ENCODE measurements around the gene RAPGEF5.

Gene RAPGEF5

DNA sequence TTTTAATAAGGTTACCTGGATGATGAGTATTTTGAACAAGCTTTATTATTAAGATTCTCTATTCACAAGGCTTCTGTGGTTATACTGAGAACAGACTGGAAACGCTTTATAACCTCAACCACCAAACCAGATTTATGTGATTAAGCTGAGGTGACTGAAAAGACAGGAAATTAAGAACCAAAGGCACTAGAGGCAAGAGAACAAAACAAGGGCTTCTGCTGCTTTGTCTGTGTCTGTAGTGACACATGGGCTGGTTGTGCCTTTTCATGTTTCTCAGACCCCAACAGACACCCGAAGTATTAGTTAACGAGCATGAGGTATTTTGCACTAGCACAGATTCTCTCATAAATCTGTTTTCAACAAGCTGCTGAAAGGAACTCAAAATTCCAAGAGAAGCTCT lies 64.4 kb downstream of the RAPGEF5 start:
- Histone ChIP-seq H3K4me3 (ENCODE audit: low read length) (no peak overlapping the region), H3K27ac (ENCODE audit: low read length) (no peak overlapping the region), H3K36me3 (ENCODE audit: control insufficient read depth, insufficient read depth, low read length) (no peaks in the 10 kb centered on the region; the same call in 1 of the 2 replicates), H3K9me3 (ENCODE audit: control insufficient read depth, insufficient read depth, low read length) (no peaks in the 10 kb centered on the region), H3K4me1 (ENCODE audit: control insufficient read depth, insufficient read depth, low read length) (no peaks in the 10 kb centered on the region), H3K27me3 (ENCODE audit: control insufficient read depth, insufficient read depth, low read length) (no peaks in the 10 kb centered on the region)
- no CpG with 5 or more reads among the region's 3 CpGs for WGBS (ENCODE audit: insufficient coverage, insufficient read length)
- no peak for DNase-seq (ENCODE audit: low read depth, low spot score)

DNA sequence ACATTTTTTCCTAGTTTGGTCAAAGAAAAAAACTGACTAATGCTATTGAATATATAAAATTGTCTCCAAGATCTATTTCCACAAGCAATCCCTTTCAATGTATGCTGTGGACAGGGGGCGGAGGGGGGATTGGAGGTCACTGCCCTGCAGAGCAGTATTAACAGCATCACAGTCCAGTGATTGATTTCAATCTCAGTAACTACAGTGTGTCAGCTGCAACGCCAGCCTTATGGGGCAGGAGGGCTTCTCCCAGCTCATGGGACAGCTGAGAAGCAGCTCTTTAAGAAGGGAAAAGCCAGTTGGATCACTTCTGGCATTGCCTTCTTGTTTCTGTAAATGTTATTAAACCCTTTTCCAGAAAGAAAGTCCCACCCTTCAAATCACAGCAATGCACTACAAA lies 65.0 kb downstream of the RAPGEF5 start:
- H3K4me3 ChIP-seq (ENCODE audit: low read length) = no peak overlapping the region
- WGBS (ENCODE audit: insufficient coverage, insufficient read length) = no CpG with 5 or more reads among the region's 2 CpGs
- DNase-seq (ENCODE audit: low read depth, low spot score) = no peak
- no peaks in the 10 kb centered on the region; the same call in 1 of the 2 replicates for H3K36me3 ChIP-seq (ENCODE audit: control insufficient read depth, insufficient read depth, low read length)
- H3K27me3 ChIP-seq (ENCODE audit: control insufficient read depth, insufficient read depth, low read length) = no peaks in the 10 kb centered on the region
- no peak overlapping the region for H3K27ac ChIP-seq (ENCODE audit: low read length)
- H3K9me3 ChIP-seq (ENCODE audit: control insufficient read depth, insufficient read depth, low read length) = no peaks in the 10 kb centered on the region
- no peaks in the 10 kb centered on the region for H3K4me1 ChIP-seq (ENCODE audit: control insufficient read depth, insufficient read depth, low read length)

DNA sequence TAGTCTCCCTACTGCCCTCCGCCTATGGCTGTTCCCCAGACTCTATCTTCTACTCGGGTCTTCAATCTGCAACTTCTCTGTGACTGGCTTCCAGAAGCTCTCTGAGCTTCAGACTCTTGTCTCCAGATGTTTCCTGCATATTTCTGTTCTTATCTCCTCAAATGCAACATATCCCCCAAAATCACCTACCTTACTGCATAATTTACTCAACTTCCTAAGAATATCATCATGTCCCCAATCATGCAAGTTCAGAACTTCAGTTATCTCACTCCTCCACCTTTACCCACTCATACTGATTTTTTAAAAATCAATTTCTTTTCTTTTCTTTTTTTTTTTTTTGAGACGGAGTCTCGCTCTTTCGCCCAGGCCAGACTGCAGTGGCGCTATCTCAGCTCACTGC lies 68.8 kb downstream of the RAPGEF5 start:
- Histone ChIP-seq H3K4me3 (ENCODE audit: low read length) (no peak overlapping the region), H3K4me1 (ENCODE audit: control insufficient read depth, insufficient read depth, low read length) (no peaks in the 10 kb centered on the region), H3K36me3 (ENCODE audit: control insufficient read depth, insufficient read depth, low read length) (no peaks in the 10 kb centered on the region; the same call in 1 of the 2 replicates), H3K27me3 (ENCODE audit: control insufficient read depth, insufficient read depth, low read length) (no peaks in the 10 kb centered on the region), H3K27ac (ENCODE audit: low read length) (no peak overlapping the region), H3K9me3 (ENCODE audit: control insufficient read depth, insufficient read depth, low read length) (no peaks in the 10 kb centered on the region)
- no peak for DNase-seq (ENCODE audit: low read depth, low spot score)
- WGBS (ENCODE audit: insufficient coverage, insufficient read length) = no CpG with 5 or more reads among the region's 6 CpGs

DNA sequence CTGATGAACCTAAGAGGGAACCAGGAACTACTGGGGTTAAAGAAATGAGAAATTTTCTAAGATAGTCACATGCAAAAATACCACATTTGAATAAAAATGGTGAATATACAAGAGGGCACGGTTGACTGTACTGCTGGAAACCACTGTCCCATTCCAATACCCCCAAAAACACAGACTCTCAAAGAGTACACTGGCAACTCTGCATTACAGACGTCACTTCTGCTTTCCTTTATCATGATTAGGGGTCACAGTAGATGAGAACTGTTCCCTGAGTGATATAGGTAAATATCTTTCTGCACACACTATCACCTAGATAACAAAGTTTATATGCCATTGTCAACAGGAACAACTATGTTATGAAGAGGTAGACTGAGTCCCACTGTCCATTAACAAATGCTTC lies 69.5 kb downstream of the RAPGEF5 start:
- Histone ChIP-seq H3K27ac (ENCODE audit: low read length) (no peak overlapping the region), H3K36me3 (ENCODE audit: control insufficient read depth, insufficient read depth, low read length) (no peaks in the 10 kb centered on the region; the same call in 1 of the 2 replicates), H3K4me1 (ENCODE audit: control insufficient read depth, insufficient read depth, low read length) (no peaks in the 10 kb centered on the region), H3K4me3 (ENCODE audit: low read length) (no peak overlapping the region), H3K27me3 (ENCODE audit: control insufficient read depth, insufficient read depth, low read length) (no peaks in the 10 kb centered on the region), H3K9me3 (ENCODE audit: control insufficient read depth, insufficient read depth, low read length) (no peaks in the 10 kb centered on the region)
- no peak for DNase-seq (ENCODE audit: low read depth, low spot score)
- no CpG with 5 or more reads among the region's 2 CpGs for WGBS (ENCODE audit: insufficient coverage, insufficient read length)

DNA sequence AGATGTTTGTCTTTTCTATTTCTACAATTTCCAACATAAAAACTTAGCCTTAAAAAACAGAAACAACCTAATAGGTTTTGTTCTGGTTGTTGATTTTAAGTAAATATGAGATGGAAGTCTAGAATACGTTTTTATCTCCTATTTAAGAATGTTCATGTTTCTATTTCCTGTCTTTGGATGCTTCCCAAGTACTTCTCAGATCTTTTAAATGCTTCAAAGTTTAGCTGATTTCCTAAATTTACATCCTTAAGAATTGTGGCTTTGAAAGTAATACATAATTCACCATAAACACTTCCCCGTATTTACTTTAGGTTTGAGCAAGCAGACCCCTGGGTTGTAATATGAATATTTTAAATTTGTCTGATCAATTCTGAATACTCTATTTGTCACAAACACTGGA lies 70.5 kb downstream of the RAPGEF5 start:
- no CpG with 5 or more reads among the region's 2 CpGs for WGBS (ENCODE audit: insufficient coverage, insufficient read length)
- H3K27me3 ChIP-seq (ENCODE audit: control insufficient read depth, insufficient read depth, low read length) = no peaks in the 10 kb centered on the region
- H3K4me1 ChIP-seq (ENCODE audit: control insufficient read depth, insufficient read depth, low read length) = no peaks in the 10 kb centered on the region
- no peaks in the 10 kb centered on the region; the same call in 1 of the 2 replicates for H3K36me3 ChIP-seq (ENCODE audit: control insufficient read depth, insufficient read depth, low read length)
- no peak overlapping the region for H3K4me3 ChIP-seq (ENCODE audit: low read length)
- no peak overlapping the region for H3K27ac ChIP-seq (ENCODE audit: low read length)
- no peak for DNase-seq (ENCODE audit: low read depth, low spot score)
- no peaks in the 10 kb centered on the region for H3K9me3 ChIP-seq (ENCODE audit: control insufficient read depth, insufficient read depth, low read length)

DNA sequence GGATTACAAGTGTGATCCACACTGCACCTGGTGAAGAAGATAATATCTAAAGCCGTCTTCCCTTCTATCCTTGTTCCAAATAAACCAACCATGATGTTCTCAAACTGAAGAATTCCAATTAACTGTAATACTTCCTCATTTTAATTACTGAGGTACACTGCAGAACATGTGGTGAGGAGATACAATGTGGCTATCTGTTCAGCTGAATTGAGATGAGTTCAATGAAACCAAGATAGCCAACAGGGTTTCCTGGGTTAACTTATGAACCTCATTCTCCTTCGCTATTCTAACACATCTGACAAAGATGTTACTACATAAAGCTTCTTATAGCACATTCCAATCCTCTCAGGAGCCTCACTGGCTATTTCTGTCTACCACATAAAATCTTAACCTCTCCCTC lies 75.5 kb downstream of the RAPGEF5 start:
- WGBS (ENCODE audit: insufficient coverage, insufficient read length) = no CpG with 5 or more reads among the region's 2 CpGs
- no peak overlapping the region for H3K27ac ChIP-seq (ENCODE audit: low read length)
- no peaks in the 10 kb centered on the region for H3K4me1 ChIP-seq (ENCODE audit: control insufficient read depth, insufficient read depth, low read length)
- H3K4me3 ChIP-seq (ENCODE audit: low read length) = no peak overlapping the region
- DNase-seq (ENCODE audit: low read depth, low spot score) = no peak
- no peaks in the 10 kb centered on the region for H3K27me3 ChIP-seq (ENCODE audit: control insufficient read depth, insufficient read depth, low read length)
- no peaks in the 10 kb centered on the region; the same call in 1 of the 2 replicates for H3K36me3 ChIP-seq (ENCODE audit: control insufficient read depth, insufficient read depth, low read length)
- H3K9me3 ChIP-seq (ENCODE audit: control insufficient read depth, insufficient read depth, low read length) = no peaks in the 10 kb centered on the region

DNA sequence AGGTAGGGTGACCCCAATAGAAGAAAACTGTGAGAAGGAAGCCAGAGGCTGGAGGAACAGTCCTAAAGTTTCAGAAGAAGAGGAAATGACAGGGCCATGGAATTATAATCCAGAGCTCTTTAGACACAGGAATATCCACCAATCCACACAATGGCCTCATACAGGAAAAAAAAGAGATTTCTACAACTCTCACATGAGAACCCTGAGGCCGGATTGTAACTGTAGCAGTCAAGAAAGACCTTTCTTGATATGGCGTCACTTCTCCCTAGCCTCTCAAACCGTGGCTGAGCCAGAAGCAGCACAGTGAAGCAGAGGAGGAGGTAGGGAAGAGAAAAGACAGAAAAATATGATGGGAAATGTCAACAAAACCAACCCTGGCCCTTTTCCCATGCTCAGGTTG lies 76.9 kb downstream of the RAPGEF5 start:
- no peaks in the 10 kb centered on the region for H3K27me3 ChIP-seq (ENCODE audit: control insufficient read depth, insufficient read depth, low read length)
- no peaks in the 10 kb centered on the region for H3K9me3 ChIP-seq (ENCODE audit: control insufficient read depth, insufficient read depth, low read length)
- no peaks in the 10 kb centered on the region; the same call in 1 of the 2 replicates for H3K36me3 ChIP-seq (ENCODE audit: control insufficient read depth, insufficient read depth, low read length)
- no peak overlapping the region for H3K4me3 ChIP-seq (ENCODE audit: low read length)
- no CpG with 5 or more reads among the region's 3 CpGs for WGBS (ENCODE audit: insufficient coverage, insufficient read length)
- no peaks in the 10 kb centered on the region for H3K4me1 ChIP-seq (ENCODE audit: control insufficient read depth, insufficient read depth, low read length)
- no peak for DNase-seq (ENCODE audit: low read depth, low spot score)
- no peak overlapping the region for H3K27ac ChIP-seq (ENCODE audit: low read length)

DNA sequence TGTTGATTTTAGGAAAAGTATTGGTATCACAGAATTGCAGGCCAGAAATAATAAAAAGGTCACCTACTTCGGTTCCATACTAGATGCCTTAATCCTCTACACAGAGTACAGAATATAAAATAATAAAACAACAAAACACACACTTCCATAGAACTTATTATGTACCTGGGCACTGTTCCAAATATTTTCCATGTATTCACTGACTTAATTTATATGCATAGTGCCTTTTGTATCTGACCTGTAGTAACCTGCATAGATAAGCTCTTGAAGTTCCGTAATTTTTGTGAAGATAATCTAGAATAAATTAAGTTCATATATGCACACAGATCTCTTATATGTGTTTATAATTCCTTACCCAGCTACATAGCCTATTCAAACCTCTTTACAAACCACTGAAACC lies 78.3 kb downstream of the RAPGEF5 start:
- no peak overlapping the region for H3K4me3 ChIP-seq (ENCODE audit: low read length)
- H3K36me3 ChIP-seq (ENCODE audit: control insufficient read depth, insufficient read depth, low read length) = no peaks in the 10 kb centered on the region
- no peaks in the 10 kb centered on the region for H3K27me3 ChIP-seq (ENCODE audit: control insufficient read depth, insufficient read depth, low read length)
- no CpG with 5 or more reads among the region's 2 CpGs for WGBS (ENCODE audit: insufficient coverage, insufficient read length)
- H3K4me1 ChIP-seq (ENCODE audit: control insufficient read depth, insufficient read depth, low read length) = no peaks in the 10 kb centered on the region
- no peak for DNase-seq (ENCODE audit: low read depth, low spot score)
- H3K9me3 ChIP-seq (ENCODE audit: control insufficient read depth, insufficient read depth, low read length) = no peaks in the 10 kb centered on the region
- H3K27ac ChIP-seq (ENCODE audit: low read length) = no peak overlapping the region

DNA sequence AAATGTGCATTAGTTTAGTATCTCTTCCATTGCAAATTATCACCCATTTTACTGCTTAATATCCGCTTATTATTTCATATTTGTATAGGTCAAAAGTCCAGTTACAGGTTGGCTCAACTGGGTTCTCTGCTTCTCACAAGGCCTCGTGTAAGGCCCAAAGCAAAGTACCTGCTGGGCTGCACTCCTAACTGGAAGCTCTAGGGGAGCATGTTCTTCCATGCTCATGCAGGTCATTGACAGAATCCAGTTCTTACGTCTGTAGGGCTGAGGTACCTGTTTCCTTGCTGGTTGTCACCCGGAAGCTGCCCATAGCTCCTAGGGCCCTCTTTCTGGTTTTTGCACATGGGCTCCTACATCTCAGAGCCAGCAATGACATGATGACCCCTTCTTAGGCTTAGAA lies 79.6 kb downstream of the RAPGEF5 start:
- H3K27ac ChIP-seq (ENCODE audit: low read length) = no peak overlapping the region
- no CpG with 5 or more reads among the region's 4 CpGs for WGBS (ENCODE audit: insufficient coverage, insufficient read length)
- H3K4me1 ChIP-seq (ENCODE audit: control insufficient read depth, insufficient read depth, low read length) = no peaks in the 10 kb centered on the region
- no peak overlapping the region for H3K4me3 ChIP-seq (ENCODE audit: low read length)
- H3K9me3 ChIP-seq (ENCODE audit: control insufficient read depth, insufficient read depth, low read length) = no peaks in the 10 kb centered on the region
- H3K36me3 ChIP-seq (ENCODE audit: control insufficient read depth, insufficient read depth, low read length) = no peaks in the 10 kb centered on the region
- DNase-seq (ENCODE audit: low read depth, low spot score) = no peak
- H3K27me3 ChIP-seq (ENCODE audit: control insufficient read depth, insufficient read depth, low read length) = no peaks in the 10 kb centered on the region

DNA sequence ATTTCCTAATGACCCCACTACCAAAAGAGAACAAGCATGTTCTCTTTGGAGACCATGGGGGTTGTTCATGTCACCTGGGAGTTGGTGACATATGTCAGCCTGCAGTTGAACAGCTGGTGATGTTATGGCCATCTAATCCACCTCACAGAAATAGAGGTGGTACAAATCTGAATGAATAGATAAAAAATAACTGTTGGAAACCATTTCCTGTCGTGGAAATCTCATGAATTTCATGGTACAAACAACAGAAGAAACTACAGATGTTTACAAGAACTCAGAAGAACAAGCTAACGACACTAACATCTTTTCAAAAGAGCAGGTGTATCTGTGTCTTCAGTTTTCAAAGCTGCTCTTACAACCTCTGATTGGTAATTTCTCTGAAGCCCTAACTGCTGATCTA lies 81.3 kb downstream of the RAPGEF5 start:
- Histone ChIP-seq H3K27ac (ENCODE audit: low read length) (no peak overlapping the region), H3K9me3 (ENCODE audit: control insufficient read depth, insufficient read depth, low read length) (no peaks in the 10 kb centered on the region), H3K4me1 (ENCODE audit: control insufficient read depth, insufficient read depth, low read length) (no peaks in the 10 kb centered on the region), H3K36me3 (ENCODE audit: control insufficient read depth, insufficient read depth, low read length) (no peaks in the 10 kb centered on the region), H3K4me3 (ENCODE audit: low read length) (no peak overlapping the region), H3K27me3 (ENCODE audit: control insufficient read depth, insufficient read depth, low read length) (no peaks in the 10 kb centered on the region)
- no CpG with 5 or more reads among the region's 2 CpGs for WGBS (ENCODE audit: insufficient coverage, insufficient read length)
- no peak for DNase-seq (ENCODE audit: low read depth, low spot score)

DNA sequence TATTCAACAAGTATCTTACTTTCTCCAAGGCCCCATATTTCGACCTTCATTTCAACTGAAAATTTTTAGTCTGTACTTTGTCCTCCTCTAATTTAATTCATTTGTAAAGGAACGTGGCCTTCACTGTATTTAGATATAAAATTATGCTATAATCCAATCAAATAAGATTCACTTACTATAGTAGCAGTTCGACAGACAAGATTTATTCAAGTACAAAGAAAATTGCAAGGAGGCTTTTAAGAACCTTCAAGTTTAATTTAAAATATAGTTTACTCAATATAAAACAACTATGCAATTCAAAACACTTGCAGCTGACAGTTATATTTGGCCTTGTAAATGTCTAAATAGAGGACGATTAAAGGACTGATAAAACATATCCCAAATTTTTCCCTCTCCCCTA lies 85.6 kb downstream of the RAPGEF5 start:
- Histone ChIP-seq H3K27ac (ENCODE audit: low read length) (no peak overlapping the region), H3K36me3 (ENCODE audit: control insufficient read depth, insufficient read depth, low read length) (no peaks in the 10 kb centered on the region), H3K4me3 (ENCODE audit: low read length) (no peak overlapping the region), H3K4me1 (ENCODE audit: control insufficient read depth, insufficient read depth, low read length) (no peaks in the 10 kb centered on the region), H3K9me3 (ENCODE audit: control insufficient read depth, insufficient read depth, low read length) (no peaks in the 10 kb centered on the region), H3K27me3 (ENCODE audit: control insufficient read depth, insufficient read depth, low read length) (no peaks in the 10 kb centered on the region)
- no CpG with 5 or more reads among the region's 4 CpGs for WGBS (ENCODE audit: insufficient coverage, insufficient read length)
- no peak for DNase-seq (ENCODE audit: low read depth, low spot score)
